Fibroblast of lung (primary cell): ENCODE measurements around the gene KRT15. TPM values are rescaled to one million over a fixed set of nuclear protein-coding genes. Genes with fewer than 3 reads are reported as not detected.

ENCODE experiments used
- DNase-seq, 2 donors: peaks; one replicate each; pipeline versions ENCODE4 v3.0.0 to v3.0.0-alpha.2; 2010; ENCODE audit warnings: low read depth in 2 of 2
- H2AFZ ChIP-seq: 2 replicates; pipeline ENCODE4 v1.5.1; 2012; ENCODE audit warnings: low read length, control low read depth, inconsistent platforms
- H3K27ac ChIP-seq: 2 replicates; pipeline ENCODE4 v1.5.1; 2011; ENCODE audit warnings: low read length, control low read depth; ENCODE audit not compliant: insufficient read depth
- H3K27me3 ChIP-seq: 2 replicates; pipeline ENCODE4 v1.5.1; 2011; ENCODE audit warnings: mild to moderate bottlenecking, low read length; ENCODE audit not compliant: control insufficient read depth, insufficient read depth
- H3K36me3 ChIP-seq: 2 replicates; pipeline ENCODE4 v1.5.1; 2011; ENCODE audit warnings: low read length; ENCODE audit not compliant: control insufficient read depth, insufficient read depth
- H3K4me1 ChIP-seq: 2 replicates; pipeline ENCODE4 v1.5.1; 2011; ENCODE audit warnings: low read length; ENCODE audit not compliant: control insufficient read depth, insufficient read depth; ENCODE audit errors: extremely low read depth
- H3K4me2 ChIP-seq: 2 replicates; pipeline ENCODE4 v1.5.1; 2011; ENCODE audit warnings: low read length, control low read depth; ENCODE audit not compliant: insufficient read depth; ENCODE audit errors: extremely low read depth
- H3K4me3 ChIP-seq, 4 experiments: fragments of 200-600 bp in 1 of 4; sonication (generic) in 1 of 4; replicated peaks in 1 of 4; 2 replicates each; pipeline ENCODE4 v1.5.1; 2011 to 2016; ENCODE audit warnings: low read length in 4 of 4, low read depth in 3 of 4, mild to moderate bottlenecking in 3 of 4, control low read depth in 2 of 4, inconsistent platforms in 1 of 4, mixed read lengths in 1 of 4; ENCODE audit not compliant: insufficient read depth in 1 of 4; ENCODE audit errors: control extremely low read depth in 1 of 4
- H3K79me2 ChIP-seq: 2 replicates; pipeline ENCODE4 v1.5.1; 2012; ENCODE audit warnings: mild to moderate bottlenecking, low read length, inconsistent platforms; ENCODE audit not compliant: control insufficient read depth, insufficient read depth
- H3K9ac ChIP-seq: 2 replicates; pipeline ENCODE4 v1.5.1; 2011; ENCODE audit warnings: mild to moderate bottlenecking, low read length, control low read depth; ENCODE audit not compliant: insufficient read depth
- H3K9me3 ChIP-seq: 2 replicates; pipeline ENCODE4 v1.5.1; 2012; ENCODE audit warnings: low read depth, low read length; ENCODE audit not compliant: control insufficient read depth, insufficient read depth
- H4K20me1 ChIP-seq: 2 replicates; pipeline ENCODE4 v1.5.1; 2011; ENCODE audit warnings: low read length; ENCODE audit not compliant: control insufficient read depth, insufficient read depth; ENCODE audit errors: extremely low read depth
- EZH2 ChIP-seq: IDR thresholded peaks from 2 replicates; pipeline ENCODE4 v1.5.1; 2012; ENCODE audit warnings: low read length, control low read depth, mild to moderate bottlenecking; ENCODE audit errors: missing control alignments
- polyA plus RNA-seq, 2 donors: library from polyadenylated mRNA; depleted of rRNA in 1 of 2; stranded (reverse) in 1 of 2; unstranded in 1 of 2; fragments of >200 nt; gene quantifications; 2 replicates each; pipeline ENCODE4 v1.2.1, GENCODE V29; 2011 to 2012; ENCODE audit warnings: missing spikeins in 1 of 2
- total RNA-seq: library from RNA; depleted of rRNA; stranded (reverse); fragments of >200 nt; gene quantifications from 2 replicates; pipeline ENCODE4 v1.2.1, GENCODE V29; 2014
- TF ChIP-seq, protein P1 (sequence below), 2 donors: IDR thresholded peaks in 1 of 2; conservative IDR thresholded peaks in 1 of 2; 1 replicate in 1 of 2; 2 replicates in 1 of 2; pipeline ENCODE4 v1.5.1; 2011 to 2012; ENCODE audit warnings: low read length in 2 of 2, control low read depth in 1 of 2, inconsistent platforms in 1 of 2, low read depth in 1 of 2, mild to moderate bottlenecking in 1 of 2

KRT15 gene
- total and polyA plus RNA-seq, 2 donors (not counting 1 experiment from before 2014, with no cell fraction given): 0.17 to 0.47 TPM

GRCh38 chr17:41547921-41548843 lies 29.5 kb upstream of the KRT15 start:
- Histone ChIP-seq H3K36me3 (no peaks in the 10 kb centered on the region), H3K4me1 (peaks cover 19% of the 10 kb centered on the region), H3K4me3 (peak overlapping the region in 1 of 4 experiments; percentile 1), H3K4me2 (peak overlapping the region; percentile 30), H3K9me3 (no peaks in the 10 kb centered on the region), H2AFZ (no peak overlapping the region), H3K27ac (peak overlapping the region; percentile 2), H3K27me3 (no peaks in the 10 kb centered on the region), H3K9ac (no peak overlapping the region), H3K79me2 (no peaks in the 10 kb centered on the region), H4K20me1 (no peaks in the 10 kb centered on the region)
- TF ChIP-seq, protein P1, sequence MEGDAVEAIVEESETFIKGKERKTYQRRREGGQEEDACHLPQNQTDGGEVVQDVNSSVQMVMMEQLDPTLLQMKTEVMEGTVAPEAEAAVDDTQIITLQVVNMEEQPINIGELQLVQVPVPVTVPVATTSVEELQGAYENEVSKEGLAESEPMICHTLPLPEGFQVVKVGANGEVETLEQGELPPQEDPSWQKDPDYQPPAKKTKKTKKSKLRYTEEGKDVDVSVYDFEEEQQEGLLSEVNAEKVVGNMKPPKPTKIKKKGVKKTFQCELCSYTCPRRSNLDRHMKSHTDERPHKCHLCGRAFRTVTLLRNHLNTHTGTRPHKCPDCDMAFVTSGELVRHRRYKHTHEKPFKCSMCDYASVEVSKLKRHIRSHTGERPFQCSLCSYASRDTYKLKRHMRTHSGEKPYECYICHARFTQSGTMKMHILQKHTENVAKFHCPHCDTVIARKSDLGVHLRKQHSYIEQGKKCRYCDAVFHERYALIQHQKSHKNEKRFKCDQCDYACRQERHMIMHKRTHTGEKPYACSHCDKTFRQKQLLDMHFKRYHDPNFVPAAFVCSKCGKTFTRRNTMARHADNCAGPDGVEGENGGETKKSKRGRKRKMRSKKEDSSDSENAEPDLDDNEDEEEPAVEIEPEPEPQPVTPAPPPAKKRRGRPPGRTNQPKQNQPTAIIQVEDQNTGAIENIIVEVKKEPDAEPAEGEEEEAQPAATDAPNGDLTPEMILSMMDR (conservative IDR thresholded peaks at IDR 0.05 in 1 of 2, IDR thresholded peaks at IDR 0.05 in 1 of 2; ENCODE audit: low read depth in 1 of 2, low read length in 2 of 2): no peak
- peak; percentile 94 to 100 for DNase-seq

- Histone ChIP-seq H2AFZ (no peak overlapping the region), H3K4me3 (no peak overlapping the region), H3K27ac (no peak overlapping the region), H3K9me3 (no peaks in the 10 kb centered on the region), H4K20me1 (no peaks in the 10 kb centered on the region), H3K36me3 (no peaks in the 10 kb centered on the region), H3K4me1 (peaks cover 19% of the 10 kb centered on the region), H3K4me2 (no peak overlapping the region), H3K79me2 (no peaks in the 10 kb centered on the region), H3K27me3 (no peaks in the 10 kb centered on the region), H3K9ac (no peak overlapping the region)
- peak in 1 of 2 donors; percentile 70 for DNase-seq
- no peak for TF ChIP-seq EZH2
These were observed 28.7 kb upstream of the KRT15 start for GRCh38 chr17:41547378-41547841.

DNA sequence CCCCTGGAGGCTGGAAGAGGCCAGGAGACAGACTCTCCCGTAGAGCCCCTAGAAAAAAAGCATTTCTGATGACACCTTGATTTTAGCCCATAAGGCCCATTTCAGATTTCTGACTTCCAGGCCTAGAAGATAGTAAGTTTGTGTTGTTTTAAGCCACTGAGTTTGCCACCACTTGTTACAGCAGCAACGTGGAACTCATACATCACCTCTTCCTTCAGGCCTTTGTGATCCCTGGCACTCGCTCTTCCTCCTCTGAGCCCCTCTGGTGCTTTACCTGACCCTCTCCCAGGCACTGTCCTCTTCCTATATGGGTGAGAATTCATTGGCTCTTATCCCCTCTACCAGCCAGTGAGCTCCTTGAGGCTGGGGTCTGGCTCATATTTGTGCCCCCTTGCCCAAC lies 28.1 kb upstream of the KRT15 start:
- no peak for DNase-seq
- Histone ChIP-seq H3K36me3 (no peaks in the 10 kb centered on the region), H3K9ac (no peak overlapping the region), H3K4me1 (peaks cover 19% of the 10 kb centered on the region), H3K9me3 (no peaks in the 10 kb centered on the region), H3K27ac (no peak overlapping the region), H4K20me1 (no peaks in the 10 kb centered on the region), H3K4me3 (no peak overlapping the region), H3K27me3 (no peaks in the 10 kb centered on the region), H3K79me2 (no peaks in the 10 kb centered on the region), H3K4me2 (no peak overlapping the region), H2AFZ (no peak overlapping the region)
- TF ChIP-seq EZH2: no peak
- TF ChIP-seq, protein P1 (conservative IDR thresholded peaks at IDR 0.05 in 1 of 2, IDR thresholded peaks at IDR 0.05 in 1 of 2; ENCODE audit: low read depth in 1 of 2, low read length in 2 of 2): no peak
